AG09309 (cell line): Measurements from ENCODE around the gene ZNF480.
"Not testable (repeated sequence)": the region's sequence is repeated elsewhere in the genome, so short reads cannot be mapped to it uniquely, and the experiment has no call there.

Experiments used
- DNase-seq: peaks from one replicate; pipeline ENCODE4 v3.0.0-alpha.2; 2010; ENCODE audit warnings: low read depth
- H3K4me3 ChIP-seq: 2 replicates; pipeline ENCODE4 v1.5.1; 2011; ENCODE audit warnings: mild to moderate bottlenecking, low read depth, low read length, moderate library complexity; ENCODE audit not compliant: control insufficient read depth
- TF ChIP-seq, protein P1 (sequence below): IDR thresholded peaks from 2 replicates; pipeline ENCODE4 v1.5.1; 2011; ENCODE audit warnings: mild to moderate bottlenecking, low read depth, low read length, inconsistent platforms; ENCODE audit not compliant: insufficient read depth, control insufficient read depth; ENCODE audit errors: missing control alignments

ZNF480 gene

DNA sequence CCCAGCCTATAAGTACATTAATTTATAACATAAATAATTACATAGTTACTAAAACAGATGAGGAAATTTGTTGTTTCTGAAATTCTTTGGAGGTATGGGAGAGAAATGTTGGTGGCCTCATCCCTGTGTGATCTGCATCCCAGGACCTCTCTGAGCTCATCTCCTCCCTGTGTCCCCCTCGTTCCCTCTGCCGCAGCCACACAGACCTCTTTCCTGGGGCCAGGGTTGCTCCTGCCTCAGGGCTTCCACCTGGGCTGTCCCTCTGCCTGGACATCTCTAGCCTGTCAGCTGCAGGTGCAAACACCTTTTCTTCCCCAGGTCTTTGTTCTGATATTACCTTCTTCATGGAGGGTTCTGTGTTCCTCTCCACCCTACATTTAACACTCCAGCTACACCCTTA, 23.7 kb upstream of the ZNF480 start:
- TF ChIP-seq, protein P1, sequence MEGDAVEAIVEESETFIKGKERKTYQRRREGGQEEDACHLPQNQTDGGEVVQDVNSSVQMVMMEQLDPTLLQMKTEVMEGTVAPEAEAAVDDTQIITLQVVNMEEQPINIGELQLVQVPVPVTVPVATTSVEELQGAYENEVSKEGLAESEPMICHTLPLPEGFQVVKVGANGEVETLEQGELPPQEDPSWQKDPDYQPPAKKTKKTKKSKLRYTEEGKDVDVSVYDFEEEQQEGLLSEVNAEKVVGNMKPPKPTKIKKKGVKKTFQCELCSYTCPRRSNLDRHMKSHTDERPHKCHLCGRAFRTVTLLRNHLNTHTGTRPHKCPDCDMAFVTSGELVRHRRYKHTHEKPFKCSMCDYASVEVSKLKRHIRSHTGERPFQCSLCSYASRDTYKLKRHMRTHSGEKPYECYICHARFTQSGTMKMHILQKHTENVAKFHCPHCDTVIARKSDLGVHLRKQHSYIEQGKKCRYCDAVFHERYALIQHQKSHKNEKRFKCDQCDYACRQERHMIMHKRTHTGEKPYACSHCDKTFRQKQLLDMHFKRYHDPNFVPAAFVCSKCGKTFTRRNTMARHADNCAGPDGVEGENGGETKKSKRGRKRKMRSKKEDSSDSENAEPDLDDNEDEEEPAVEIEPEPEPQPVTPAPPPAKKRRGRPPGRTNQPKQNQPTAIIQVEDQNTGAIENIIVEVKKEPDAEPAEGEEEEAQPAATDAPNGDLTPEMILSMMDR: no peak
- H3K4me3 ChIP-seq: no peak overlapping the region
- no peak for DNase-seq

GRCh38 chr19:52274191-52274590, 22.8 kb upstream of the ZNF480 start:
- TF ChIP-seq, protein P1: no peak
- no peak overlapping the region for H3K4me3 ChIP-seq
- no peak for DNase-seq

DNA sequence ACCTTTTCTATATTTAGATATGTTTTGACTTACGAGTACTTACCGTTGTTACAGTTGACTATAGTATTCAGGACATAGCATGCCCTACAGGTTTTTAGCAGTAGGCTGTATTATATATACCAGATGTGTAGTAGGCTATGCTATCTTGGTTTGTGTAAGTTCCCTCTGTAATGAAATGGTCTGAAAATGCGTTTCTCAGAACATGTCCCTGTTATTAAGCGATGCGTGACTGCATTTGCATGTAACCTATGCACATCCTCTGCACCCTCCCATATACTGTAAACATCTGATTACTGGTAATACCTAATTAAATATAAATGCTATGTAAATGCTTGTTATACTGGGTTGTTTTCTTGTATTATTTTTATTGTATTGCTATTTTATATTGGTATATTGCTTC, 21.0 kb upstream of the ZNF480 start:
- TF ChIP-seq, protein P1: no peak
- no peak overlapping the region for H3K4me3 ChIP-seq
- no peak for DNase-seq

- H3K4me3 ChIP-seq: no peak overlapping the region
- TF ChIP-seq, protein P1: no peak
- no peak for DNase-seq
These were observed 19.5 kb upstream of the ZNF480 start for GRCh38 chr19:52277471-52277870.

DNA sequence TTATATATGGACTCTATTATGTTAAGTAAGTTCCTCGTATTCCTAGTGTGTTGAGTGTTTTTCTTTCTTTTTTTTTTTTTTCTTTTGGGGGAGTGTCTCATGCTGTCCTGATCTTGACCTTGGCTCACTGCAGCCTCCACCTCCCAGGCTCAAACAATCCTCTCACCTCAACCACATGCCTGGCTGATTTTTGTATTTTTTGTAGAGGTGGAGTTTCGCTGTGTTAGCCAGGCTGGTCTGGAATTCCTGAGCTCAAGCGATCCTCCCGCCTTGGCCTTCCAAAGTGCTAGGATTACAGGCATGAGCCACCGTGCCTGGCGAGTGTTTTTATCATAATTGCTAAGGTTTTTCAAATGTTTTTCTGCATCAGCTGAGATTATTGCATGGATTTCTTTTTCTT, 10.7 kb upstream of the ZNF480 start:
- TF ChIP-seq, protein P1: no peak
- no peak for DNase-seq
- no peak overlapping the region for H3K4me3 ChIP-seq

DNA sequence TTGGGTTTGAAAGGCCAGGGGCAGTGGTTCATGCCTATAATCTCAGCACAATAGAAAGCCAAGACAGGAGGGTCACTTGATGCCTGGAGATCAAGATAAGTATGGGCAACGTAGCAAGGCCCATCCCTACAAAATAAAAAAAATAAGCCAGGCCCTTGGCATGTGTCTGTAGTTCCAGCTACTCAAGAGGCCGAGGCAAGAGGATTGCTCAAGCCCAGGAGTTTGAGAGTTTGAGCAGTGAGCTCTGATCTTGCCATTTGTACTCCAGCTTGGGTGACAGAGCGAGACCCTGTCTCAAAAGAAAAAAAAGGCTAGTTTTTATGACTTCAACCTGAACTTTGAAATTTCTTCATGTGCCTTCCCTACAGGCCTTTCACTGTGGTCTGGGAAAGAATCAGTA, 5.2 kb upstream of the ZNF480 start:
- no peak overlapping the region for H3K4me3 ChIP-seq
- TF ChIP-seq, protein P1: no peak
- no peak for DNase-seq

- not testable (repeated sequence) for H3K4me3 ChIP-seq, DNase-seq
These were observed 4.0 kb upstream of the ZNF480 start for GRCh38 chr19:52292946-52293345.
